Nephron (organoid): ENCODE measurements around the gene CXXC4.
A peak's percentile ranks its signal among the peaks of the same experiment; 100 is the strongest.

Experiments
- H3K27ac Mint-ChIP-seq, 3 experiments: 2 replicates each; pipeline ENCODE4 v1.8.0; 2020; ENCODE audit warnings: mixed read lengths in 3 of 3, mild to moderate bottlenecking in 2 of 3, moderate library complexity in 1 of 3
- H3K27me3 Mint-ChIP-seq: 2 replicates; pipeline ENCODE4 v1.8.0; 2021; ENCODE audit warnings: low read depth, mild to moderate bottlenecking, moderate library complexity, mixed read lengths
- H3K36me3 Mint-ChIP-seq: 2 replicates; pipeline ENCODE4 v1.8.0; 2020; ENCODE audit warnings: low read depth, mixed read lengths
- H3K4me1 Mint-ChIP-seq: 2 replicates; pipeline ENCODE4 v1.8.0; 2020; ENCODE audit warnings: mixed read lengths
- H3K4me3 Mint-ChIP-seq, 3 experiments: 2 replicates each; pipeline ENCODE4 v1.8.0; 2020; ENCODE audit warnings: mild to moderate bottlenecking in 3 of 3, mixed read lengths in 3 of 3, moderate library complexity in 2 of 3
- H3K9me3 Mint-ChIP-seq: 2 replicates; pipeline ENCODE4 v1.8.0; 2020; ENCODE audit warnings: mixed read lengths
- CTCF ChIP-seq, 3 experiments: fragments of 200-600 bp; sonication (generic); IDR thresholded peaks; one replicate each; pipeline ENCODE4 v1.5.0; 2021; ENCODE audit warnings: antibody characterized with exemption in 3 of 3; ENCODE audit not compliant: unreplicated experiment in 3 of 3

The CXXC4 gene

GRCh38 chr4:104488151-104488550 lies 6.5 kb downstream of the CXXC4 start:
- Mint-ChIP-seq H3K4me3 (peak overlapping the region; percentile 18 to 59 (median 39)), H3K4me1 (peaks cover 49% of the 10 kb centered on the region), H3K27me3 (no peaks in the 10 kb centered on the region), H3K36me3 (no peaks in the 10 kb centered on the region), H3K9me3 (no peaks in the 10 kb centered on the region), H3K27ac (peak overlapping the region in 2 of 3 experiments; percentile 6 to 11)
- TF ChIP-seq CTCF (IDR thresholded peaks at IDR 0.05; ENCODE audit: unreplicated experiment in 3 of 3) = no peak

GRCh38 chr4:104486716-104487504 lies 7.8 kb downstream of the CXXC4 start:
- Mint-ChIP-seq H3K9me3 (no peaks in the 10 kb centered on the region), H3K36me3 (peaks cover 7% of the 10 kb centered on the region), H3K4me3 (peak overlapping the region in 2 of 3 experiments; percentile 55 to 71), H3K27ac (peak overlapping the region; percentile 13 to 88 (median 75)), H3K27me3 (no peaks in the 10 kb centered on the region), H3K4me1 (peaks cover 37% of the 10 kb centered on the region)
- TF ChIP-seq CTCF (IDR thresholded peaks at IDR 0.05; ENCODE audit: unreplicated experiment in 3 of 3) = no peak

- H3K27me3 Mint-ChIP-seq = no peaks in the 10 kb centered on the region
- TF ChIP-seq CTCF (IDR thresholded peaks at IDR 0.05; ENCODE audit: unreplicated experiment in 3 of 3) = no peak
- peaks cover 15% of the 10 kb centered on the region for H3K4me1 Mint-ChIP-seq
- H3K27ac Mint-ChIP-seq = no peak overlapping the region
- H3K9me3 Mint-ChIP-seq = no peaks in the 10 kb centered on the region
- H3K36me3 Mint-ChIP-seq = no peaks in the 10 kb centered on the region
- no peak overlapping the region for H3K4me3 Mint-ChIP-seq
These were observed 19.0 kb downstream of the CXXC4 start for GRCh38 chr4:104475652-104476051.

- Mint-ChIP-seq H3K9me3 (no peaks in the 10 kb centered on the region), H3K4me1 (peaks cover 15% of the 10 kb centered on the region), H3K36me3 (no peaks in the 10 kb centered on the region), H3K27ac (no peak overlapping the region), H3K27me3 (no peaks in the 10 kb centered on the region), H3K4me3 (no peak overlapping the region)
- TF ChIP-seq CTCF (IDR thresholded peaks at IDR 0.05; ENCODE audit: unreplicated experiment in 3 of 3) = no peak
These were observed 21.9 kb downstream of the CXXC4 start for GRCh38 chr4:104472766-104473165.

- Mint-ChIP-seq H3K36me3 (no peaks in the 10 kb centered on the region), H3K27me3 (no peaks in the 10 kb centered on the region), H3K4me1 (peaks cover 15% of the 10 kb centered on the region), H3K4me3 (no peak overlapping the region), H3K9me3 (no peaks in the 10 kb centered on the region), H3K27ac (no peak overlapping the region)
- no peak for TF ChIP-seq CTCF (IDR thresholded peaks at IDR 0.05; ENCODE audit: unreplicated experiment in 3 of 3)
These were observed 23.9 kb downstream of the CXXC4 start for GRCh38 chr4:104470770-104471169.

- no peaks in the 10 kb centered on the region for H3K27me3 Mint-ChIP-seq
- no peak overlapping the region for H3K4me3 Mint-ChIP-seq
- TF ChIP-seq CTCF (IDR thresholded peaks at IDR 0.05; ENCODE audit: unreplicated experiment in 3 of 3) = no peak
- no peaks in the 10 kb centered on the region for H3K9me3 Mint-ChIP-seq
- H3K36me3 Mint-ChIP-seq = no peaks in the 10 kb centered on the region
- H3K27ac Mint-ChIP-seq = no peak overlapping the region
- H3K4me1 Mint-ChIP-seq = peaks cover 15% of the 10 kb centered on the region
These were observed 24.9 kb downstream of the CXXC4 start for GRCh38 chr4:104469794-104470193.
